K562 (cell line): Measurements from ENCODE around the gene ADSS2. TPM values are rescaled to one million over a fixed set of nuclear protein-coding genes. Genes with fewer than 3 reads are reported as not detected.

Experiments used
- ADNP ChIP-seq: fragments of 200-800 bp; sonication (Bioruptor generic); IDR thresholded peaks from 2 replicates; pipeline ENCODE4 v1.6.1; 2016; ENCODE audit warnings: missing genetic modification characterization, missing compliant biosample characterization
- CBX8 ChIP-seq: fragments of 200-600 bp; sonication (generic); IDR thresholded peaks from 2 replicates; pipeline ENCODE4 v1.6.1; 2012; ENCODE audit warnings: borderline replicate concordance, mixed run types, low read depth, mild to moderate bottlenecking, moderate library complexity, mixed read lengths, low read length, control low read depth, inconsistent platforms; ENCODE audit not compliant: poor library complexity, severe bottlenecking; ENCODE audit errors: extremely low read depth
- HMG20A ChIP-seq: fragments of 450-650 bp; formaldehyde crosslinking; conservative IDR thresholded peaks from 2 replicates; pipeline ENCODE4 v1.4.0; 2020; ENCODE audit warnings: mild to moderate bottlenecking, mixed read lengths
- HNRNPLL ChIP-seq: fragments of 200-400 bp; formaldehyde crosslinking; IDR thresholded peaks from 2 replicates; pipeline ENCODE4 v1.6.1; 2017; ENCODE audit warnings: low read length, low read depth, mild to moderate bottlenecking; ENCODE audit not compliant: poor library complexity, severe bottlenecking
- MAFK ChIP-seq: IDR thresholded peaks from 2 replicates; pipeline ENCODE4 v1.6.1; 2011; ENCODE audit warnings: low read length, improper control_type of control experiment
- MYNN ChIP-seq, 2 experiments: sonication (generic); formaldehyde crosslinking in 1 of 2; IDR thresholded peaks; 2 replicates each; pipeline versions ENCODE4 v1.5.0 to v1.6.1; 2016 to 2020; ENCODE audit warnings: antibody characterized with exemption in 1 of 2, missing genetic modification reagents in 1 of 2
- NCOA4 ChIP-seq: fragments of 450-650 bp; IDR thresholded peaks from 2 replicates; pipeline ENCODE4 v1.6.1; 2018; ENCODE audit warnings: mild to moderate bottlenecking; ENCODE audit not compliant: partially characterized antibody
- NR4A1 ChIP-seq, 2 experiments: fragments of 250-450 bp in 1 of 2; fragments of 450-650 bp in 1 of 2; sonication (Bioruptor Pico) in 1 of 2; IDR thresholded peaks; 2 replicates each; pipeline versions ENCODE4 v1.4.0 to v1.6.1; 2016 to 2020; ENCODE audit warnings: mild to moderate bottlenecking in 2 of 2, missing compliant biosample characterization in 1 of 2, missing genetic modification characterization in 1 of 2, moderate library complexity in 1 of 2
- PCBP2 ChIP-seq: fragments of 200-400 bp; formaldehyde crosslinking; IDR thresholded peaks from 2 replicates; pipeline ENCODE4 v1.6.1; 2018; ENCODE audit warnings: low read length, low read depth, mild to moderate bottlenecking, moderate library complexity; ENCODE audit not compliant: poor library complexity, severe bottlenecking
- PHF8 ChIP-seq: fragments of 200-600 bp; sonication (generic); IDR thresholded peaks from 2 replicates; pipeline ENCODE4 v1.6.1; 2012; ENCODE audit warnings: mixed run types, mild to moderate bottlenecking, inconsistent platforms, low read length, moderate library complexity, borderline replicate concordance
- TOE1 ChIP-seq, 2 experiments: fragments of 450-650 bp in 1 of 2; sonication (generic) in 1 of 2; formaldehyde crosslinking in 1 of 2; IDR thresholded peaks; 2 replicates each; pipeline versions ENCODE4 v1.7.1 to v1.8.0; 2016 to 2022; ENCODE audit warnings: borderline replicate concordance in 2 of 2, mild to moderate bottlenecking in 2 of 2, antibody characterized with exemption in 1 of 2, inconsistent platforms in 1 of 2, low read depth in 1 of 2, missing genetic modification reagents in 1 of 2, moderate library complexity in 1 of 2
- ZEB2 ChIP-seq: fragments of 450-650 bp; IDR thresholded peaks from 2 replicates; pipeline ENCODE4 v1.6.1; 2016
- ZKSCAN3 ChIP-seq: fragments of 250-450 bp; sonication (Bioruptor Pico); IDR thresholded peaks from 2 replicates; pipeline ENCODE4 v1.4.0; 2020
- ZNF212 ChIP-seq: fragments of 450-650 bp; formaldehyde crosslinking; IDR thresholded peaks from 2 replicates; pipeline ENCODE4 v1.4.0; 2020; ENCODE audit warnings: mild to moderate bottlenecking
- ZNF282 ChIP-seq: sonication (generic); formaldehyde crosslinking; IDR thresholded peaks from 2 replicates; pipeline ENCODE4 v1.8.1; 2023; ENCODE audit warnings: missing genetic modification reagents
- ZNF75A ChIP-seq: fragments of 450-650 bp; formaldehyde crosslinking; IDR thresholded peaks from 2 replicates; pipeline ENCODE4 v1.4.0; 2020; ENCODE audit warnings: mild to moderate bottlenecking
- ZSCAN29 ChIP-seq: fragments of 450-650 bp; IDR thresholded peaks from 2 replicates; pipeline ENCODE4 v1.6.1; 2017
- polyA plus RNA-seq, 8 experiments: library from polyadenylated mRNA; depleted of rRNA in 4 of 8; stranded (reverse) in 5 of 8; unstranded in 3 of 8; fragments of >200 nt; fragmentation: Nextera tagmentation in 2 of 8; fragmentation: Illumina TruSeq in 1 of 8; extraction: Ambion mirVana in 2 of 8; extraction: Trizol in 1 of 8; gene quantifications; 2 replicates each; pipeline versions ENCODE4 v1.2.1 to v1.2.3, GENCODE V29; 2011 to 2014; ENCODE audit warnings: inconsistent platforms in 1 of 8, missing spikeins in 1 of 8
- total RNA-seq, 7 experiments: library from RNA; depleted of rRNA in 6 of 7; stranded (reverse); fragments of >200 nt in 6 of 7; fragmentation: Illumina TruSeq in 2 of 7; extraction: Trizol in 2 of 7; gene quantifications; 2 replicates each; pipeline versions ENCODE4 v1.2.1 to v1.2.3, GENCODE V29; 2011 to 2021; ENCODE audit warnings: low replicate concordance in 1 of 7
- TF ChIP-seq, protein P1 (sequence below), 2 experiments: IDR thresholded peaks in 1 of 2; conservative IDR thresholded peaks in 1 of 2; 2 replicates each; pipeline ENCODE4 v1.6.1; 2016; ENCODE audit warnings: low read depth in 2 of 2, mild to moderate bottlenecking in 1 of 2, missing compliant biosample characterization in 1 of 2, missing genetic modification characterization in 1 of 2, moderate library complexity in 1 of 2
- TF ChIP-seq, protein P2 (sequence below): conservative IDR thresholded peaks from 2 replicates; pipeline ENCODE4 v1.6.1; 2011; ENCODE audit warnings: low read depth, mild to moderate bottlenecking, low read length; ENCODE audit not compliant: control insufficient read depth
- TF ChIP-seq, protein P3 (sequence below), 2 experiments: fragments of 450-650 bp in 1 of 2; IDR thresholded peaks; 2 replicates each; pipeline ENCODE4 v1.6.1; 2011 to 2017; ENCODE audit warnings: low read depth in 2 of 2, antibody characterized with exemption in 1 of 2, borderline replicate concordance in 1 of 2, low read length in 1 of 2, mild to moderate bottlenecking in 1 of 2, mixed read lengths in 1 of 2; ENCODE audit not compliant: control insufficient read depth in 1 of 2

The ADSS2 gene
- total and polyA plus RNA-seq, 9 of the 15 experiments (the other 6 are each of a cell fraction or from before 2014, with no cell fraction given) = 8.8 to 63.8 (median 59.4) TPM

DNA sequence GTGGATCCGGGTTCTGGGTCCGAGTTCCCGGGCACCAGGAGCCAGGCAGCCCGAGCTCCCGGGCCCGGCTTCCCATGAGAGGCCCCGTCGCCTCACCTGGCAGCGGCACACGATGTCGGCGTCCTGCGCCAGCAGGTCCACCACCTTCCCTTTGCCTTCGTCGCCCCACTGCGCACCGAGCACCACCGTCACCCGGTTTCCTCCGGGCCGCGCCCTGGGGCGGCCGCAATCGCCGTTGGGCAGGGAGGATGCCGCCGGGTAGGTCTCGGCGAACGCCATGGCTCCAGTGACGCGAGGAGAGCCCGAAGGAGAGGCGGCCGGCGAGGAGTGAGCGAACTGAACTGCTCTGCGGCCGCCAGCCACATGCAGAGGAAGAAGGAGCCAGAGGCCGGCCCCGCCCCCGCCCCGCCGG lies at the start of gene ADSS2 (continued):
- TF ChIP-seq TOE1 (IDR thresholded peaks at IDR 0.05; ENCODE audit: borderline replicate concordance) (no peak), TOE1 (CRISPR knock-in tag; IDR thresholded peaks at IDR 0.05; ENCODE audit: borderline replicate concordance, low read depth) (peak; percentile 75; the same call in 1 of the 2 replicates), NR4A1 (CRISPR knock-in tag; IDR thresholded peaks at IDR 0.05) (no peak; the same call in 1 of the 2 replicates), NR4A1 (tag; IDR thresholded peaks at IDR 0.05) (no peak), NCOA4 (no peak), ZSCAN29 (no peak), ZKSCAN3 (CRISPR knock-in tag) (no peak), MYNN (IDR thresholded peaks at IDR 0.05) (no peak), MYNN (CRISPR knock-in tag; IDR thresholded peaks at IDR 0.05) (no peak), PCBP2 (no peak), MAFK (no peak), ADNP (tag) (no peak), ZNF282 (0 out of 2 replicates have a peak, but pooled peaks have one; percentile 84), ZNF212 (CRISPR knock-in tag) (no peak), ZEB2 (peak; percentile 28; the same call in 1 of the 2 replicates), CBX8 (no peak), HMG20A (CRISPR knock-in tag) (no peak), PHF8 (peak; percentile 78; the same call in 1 of the 2 replicates), HNRNPLL (peak; percentile 25), ZNF75A (no peak)
- TF ChIP-seq, protein P1, sequence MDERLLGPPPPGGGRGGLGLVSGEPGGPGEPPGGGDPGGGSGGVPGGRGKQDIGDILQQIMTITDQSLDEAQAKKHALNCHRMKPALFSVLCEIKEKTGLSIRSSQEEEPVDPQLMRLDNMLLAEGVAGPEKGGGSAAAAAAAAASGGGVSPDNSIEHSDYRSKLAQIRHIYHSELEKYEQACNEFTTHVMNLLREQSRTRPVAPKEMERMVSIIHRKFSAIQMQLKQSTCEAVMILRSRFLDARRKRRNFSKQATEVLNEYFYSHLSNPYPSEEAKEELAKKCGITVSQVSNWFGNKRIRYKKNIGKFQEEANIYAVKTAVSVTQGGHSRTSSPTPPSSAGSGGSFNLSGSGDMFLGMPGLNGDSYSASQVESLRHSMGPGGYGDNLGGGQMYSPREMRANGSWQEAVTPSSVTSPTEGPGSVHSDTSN (CRISPR knock-in tag; IDR thresholded peaks at IDR 0.05; ENCODE audit: low read depth) = no peak
- TF ChIP-seq, protein P1 (tag; conservative IDR thresholded peaks at IDR 0.05; ENCODE audit: low read depth) = no peak
- TF ChIP-seq, protein P2, sequence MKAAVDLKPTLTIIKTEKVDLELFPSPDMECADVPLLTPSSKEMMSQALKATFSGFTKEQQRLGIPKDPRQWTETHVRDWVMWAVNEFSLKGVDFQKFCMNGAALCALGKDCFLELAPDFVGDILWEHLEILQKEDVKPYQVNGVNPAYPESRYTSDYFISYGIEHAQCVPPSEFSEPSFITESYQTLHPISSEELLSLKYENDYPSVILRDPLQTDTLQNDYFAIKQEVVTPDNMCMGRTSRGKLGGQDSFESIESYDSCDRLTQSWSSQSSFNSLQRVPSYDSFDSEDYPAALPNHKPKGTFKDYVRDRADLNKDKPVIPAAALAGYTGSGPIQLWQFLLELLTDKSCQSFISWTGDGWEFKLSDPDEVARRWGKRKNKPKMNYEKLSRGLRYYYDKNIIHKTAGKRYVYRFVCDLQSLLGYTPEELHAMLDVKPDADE = no peak
- TF ChIP-seq, protein P3, sequence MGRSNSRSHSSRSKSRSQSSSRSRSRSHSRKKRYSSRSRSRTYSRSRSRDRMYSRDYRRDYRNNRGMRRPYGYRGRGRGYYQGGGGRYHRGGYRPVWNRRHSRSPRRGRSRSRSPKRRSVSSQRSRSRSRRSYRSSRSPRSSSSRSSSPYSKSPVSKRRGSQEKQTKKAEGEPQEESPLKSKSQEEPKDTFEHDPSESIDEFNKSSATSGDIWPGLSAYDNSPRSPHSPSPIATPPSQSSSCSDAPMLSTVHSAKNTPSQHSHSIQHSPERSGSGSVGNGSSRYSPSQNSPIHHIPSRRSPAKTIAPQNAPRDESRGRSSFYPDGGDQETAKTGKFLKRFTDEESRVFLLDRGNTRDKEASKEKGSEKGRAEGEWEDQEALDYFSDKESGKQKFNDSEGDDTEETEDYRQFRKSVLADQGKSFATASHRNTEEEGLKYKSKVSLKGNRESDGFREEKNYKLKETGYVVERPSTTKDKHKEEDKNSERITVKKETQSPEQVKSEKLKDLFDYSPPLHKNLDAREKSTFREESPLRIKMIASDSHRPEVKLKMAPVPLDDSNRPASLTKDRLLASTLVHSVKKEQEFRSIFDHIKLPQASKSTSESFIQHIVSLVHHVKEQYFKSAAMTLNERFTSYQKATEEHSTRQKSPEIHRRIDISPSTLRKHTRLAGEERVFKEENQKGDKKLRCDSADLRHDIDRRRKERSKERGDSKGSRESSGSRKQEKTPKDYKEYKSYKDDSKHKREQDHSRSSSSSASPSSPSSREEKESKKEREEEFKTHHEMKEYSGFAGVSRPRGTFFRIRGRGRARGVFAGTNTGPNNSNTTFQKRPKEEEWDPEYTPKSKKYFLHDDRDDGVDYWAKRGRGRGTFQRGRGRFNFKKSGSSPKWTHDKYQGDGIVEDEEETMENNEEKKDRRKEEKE (IDR thresholded peaks at IDR 0.05; ENCODE audit: borderline replicate concordance in 1 of 2, control insufficient read depth in 1 of 2, low read depth in 2 of 2, low read length in 1 of 2) = no peak
